Astrocyte (in vitro differentiated cells and primary cell): Measurements from ENCODE around the gene MAPKAP1. TPM values are rescaled to one million over a fixed set of nuclear protein-coding genes. Genes with fewer than 3 reads are reported as not detected.

ENCODE experiments used
- DNase-seq: peaks from one replicate; pipeline ENCODE4 v3.0.0-alpha.2; 2010; ENCODE audit warnings: low read depth
- FAIRE-seq: peaks from 2 replicates; lab custom pipeline; 2011; peaks lifted over from hg19 to GRCh38; lab: Jason Lieb, UNC
- H2AFZ ChIP-seq: 2 replicates; pipeline ENCODE4 v1.6.0; 2012; ENCODE audit warnings: low read depth, low read length, inconsistent platforms
- H3K27ac ChIP-seq: 2 replicates; pipeline ENCODE4 v1.5.1; 2011; ENCODE audit warnings: low read depth, low read length, inconsistent platforms
- H3K27me3 ChIP-seq: 2 replicates; pipeline ENCODE4 v1.6.0; 2011; ENCODE audit warnings: low read length, inconsistent platforms; ENCODE audit not compliant: insufficient read depth
- H3K36me3 ChIP-seq: 2 replicates; pipeline ENCODE4 v1.5.1; 2011; ENCODE audit warnings: low read length, inconsistent platforms; ENCODE audit not compliant: insufficient read depth
- H3K4me1 ChIP-seq: 2 replicates; pipeline ENCODE4 v1.5.1; 2011; ENCODE audit warnings: low read length, inconsistent platforms; ENCODE audit not compliant: insufficient read depth
- H3K4me2 ChIP-seq: 2 replicates; pipeline ENCODE4 v1.6.0; 2012; ENCODE audit warnings: low read length, inconsistent platforms
- H3K4me3 ChIP-seq: 2 replicates; pipeline ENCODE4 v1.5.1; 2011; ENCODE audit warnings: low read depth, mild to moderate bottlenecking, low read length, inconsistent platforms; ENCODE audit not compliant: insufficient read depth
- H3K79me2 ChIP-seq: 2 replicates; pipeline ENCODE4 v1.6.0; 2012; ENCODE audit warnings: mild to moderate bottlenecking, low read length, inconsistent platforms; ENCODE audit not compliant: insufficient read depth
- H3K9ac ChIP-seq: 2 replicates; pipeline ENCODE4 v1.6.0; 2012; ENCODE audit warnings: mild to moderate bottlenecking, low read length, inconsistent platforms
- H3K9me3 ChIP-seq: 2 replicates; pipeline ENCODE4 v1.5.1; 2012; ENCODE audit warnings: low read depth, mild to moderate bottlenecking, low read length, inconsistent platforms; ENCODE audit not compliant: insufficient read depth
- H4K20me1 ChIP-seq: 2 replicates; pipeline ENCODE4 v1.6.0; 2012; ENCODE audit warnings: low read length, inconsistent platforms; ENCODE audit not compliant: insufficient read depth
- H3K27ac Mint-ChIP-seq: one replicate; pipeline ENCODE4 v1.8.0; 2021; ENCODE audit warnings: mild to moderate bottlenecking, mixed read lengths; ENCODE audit not compliant: unreplicated experiment
- H3K27me3 Mint-ChIP-seq: one replicate; pipeline ENCODE4 v1.8.0; 2021; ENCODE audit warnings: low read depth, mixed read lengths; ENCODE audit not compliant: unreplicated experiment
- H3K36me3 Mint-ChIP-seq: one replicate; pipeline ENCODE4 v1.8.0; 2021; ENCODE audit warnings: low read depth, mixed read lengths; ENCODE audit not compliant: unreplicated experiment
- H3K4me1 Mint-ChIP-seq: one replicate; pipeline ENCODE4 v1.8.0; 2021; ENCODE audit warnings: low read depth, mixed read lengths; ENCODE audit not compliant: unreplicated experiment
- H3K4me3 Mint-ChIP-seq: one replicate; pipeline ENCODE4 v1.8.0; 2021; ENCODE audit warnings: mild to moderate bottlenecking, moderate library complexity, mixed read lengths; ENCODE audit not compliant: unreplicated experiment
- H3K9me3 Mint-ChIP-seq: one replicate; pipeline ENCODE4 v1.8.0; 2021; ENCODE audit warnings: mild to moderate bottlenecking, mixed read lengths; ENCODE audit not compliant: unreplicated experiment
- CTCF ChIP-seq: IDR thresholded peaks from 2 replicates; pipeline ENCODE4 v1.5.1; 2011; ENCODE audit warnings: low read depth, mild to moderate bottlenecking, inconsistent platforms, low read length, moderate library complexity; ENCODE audit not compliant: insufficient read depth
- EZH2 ChIP-seq: IDR thresholded peaks from 2 replicates; pipeline ENCODE4 v1.6.1; 2012; ENCODE audit warnings: mild to moderate bottlenecking, low read length, inconsistent platforms; ENCODE audit not compliant: insufficient read depth
- total RNA-seq: library from RNA; stranded (reverse); gene quantifications from 2 replicates; pipeline ENCODE4 v1.2.1, GENCODE V29; 2021

The MAPKAP1 gene
- total RNA-seq, 1 donor from 2014 or later = 109 TPM

GRCh38 chr9:125455132-125455531 lies 251.9 kb downstream of the MAPKAP1 start:
- Mint-ChIP-seq H3K4me1 (no peaks in the 10 kb centered on the region), H3K27ac (no peak overlapping the region), H3K27me3 (no peaks in the 10 kb centered on the region), H3K36me3 (peaks cover 48% of the 10 kb centered on the region), H3K4me3 (no peak overlapping the region), H3K9me3 (peaks cover 29% of the 10 kb centered on the region)
- no peaks in the 10 kb centered on the region for H4K20me1 ChIP-seq
- H3K9ac ChIP-seq = no peak overlapping the region
- no peaks in the 10 kb centered on the region for H3K4me1 ChIP-seq
- no peak overlapping the region for H2AFZ ChIP-seq
- no peaks in the 10 kb centered on the region for H3K79me2 ChIP-seq
- no peak overlapping the region for H3K27ac ChIP-seq
- no peak for DNase-seq
- H3K4me3 ChIP-seq = no peak overlapping the region
- no peaks in the 10 kb centered on the region for H3K9me3 ChIP-seq
- H3K27me3 ChIP-seq = no peaks in the 10 kb centered on the region
- peaks cover 4% of the 10 kb centered on the region for H3K36me3 ChIP-seq
- no peak for FAIRE-seq
- no peak overlapping the region for H3K4me2 ChIP-seq
- TF ChIP-seq EZH2 = no peak
- no peak for TF ChIP-seq CTCF

- Histone ChIP-seq H2AFZ (no peak overlapping the region), H3K27ac (no peak overlapping the region), H4K20me1 (peaks cover 14% of the 10 kb centered on the region), H3K4me1 (no peaks in the 10 kb centered on the region), H3K9ac (no peak overlapping the region), H3K79me2 (no peaks in the 10 kb centered on the region), H3K4me3 (no peak overlapping the region), H3K36me3 (peaks cover 4% of the 10 kb centered on the region), H3K9me3 (no peaks in the 10 kb centered on the region), H3K4me2 (no peak overlapping the region), H3K27me3 (no peaks in the 10 kb centered on the region)
- Mint-ChIP-seq H3K9me3 (no peaks in the 10 kb centered on the region), H3K36me3 (peaks cover 23% of the 10 kb centered on the region), H3K4me1 (no peaks in the 10 kb centered on the region), H3K27ac (no peak overlapping the region), H3K4me3 (no peak overlapping the region), H3K27me3 (no peaks in the 10 kb centered on the region)
- DNase-seq (no peak), FAIRE-seq (no peak)
- TF ChIP-seq CTCF = no peak
- TF ChIP-seq EZH2 = no peak
Measured at GRCh38 chr9:125447202-125447802, 259.7 kb downstream of the MAPKAP1 start.

- FAIRE-seq (no peak), DNase-seq (no peak)
- Histone ChIP-seq H3K4me2 (no peak overlapping the region), H3K9ac (no peak overlapping the region), H4K20me1 (peaks cover 14% of the 10 kb centered on the region), H3K27ac (no peak overlapping the region), H3K36me3 (peaks cover 4% of the 10 kb centered on the region), H3K79me2 (no peaks in the 10 kb centered on the region), H3K4me1 (no peaks in the 10 kb centered on the region), H3K9me3 (no peaks in the 10 kb centered on the region), H3K4me3 (no peak overlapping the region), H2AFZ (no peak overlapping the region), H3K27me3 (no peaks in the 10 kb centered on the region)
- Mint-ChIP-seq H3K36me3 (peaks cover 22% of the 10 kb centered on the region), H3K4me3 (no peak overlapping the region), H3K27me3 (no peaks in the 10 kb centered on the region), H3K27ac (no peak overlapping the region), H3K4me1 (no peaks in the 10 kb centered on the region), H3K9me3 (no peaks in the 10 kb centered on the region)
- no peak for TF ChIP-seq CTCF
- no peak for TF ChIP-seq EZH2
Measured at GRCh38 chr9:125446561-125447094, 260.4 kb downstream of the MAPKAP1 start.
